ENCODE data around the gene MPIG6B.

MPIG6B gene

GRCh38 chr6:31740397-31741223 is 17.4 kb downstream of the MPIG6B start:
- H3K27ac ChIP-seq, result peak overlapping the region; percentile 99
- TF ChIP-seq CTCF (IDR thresholded peaks at IDR 0.05) (no peak), ZFX (IDR thresholded peaks at IDR 0.05; ENCODE audit: borderline replicate concordance) (no peak)

GRCh38 chr6:31741815-31742214 is 18.6 kb downstream of the MPIG6B start:
- H3K27ac ChIP-seq, result peak overlapping the region; percentile 99
- no peak for TF ChIP-seq CTCF (IDR thresholded peaks at IDR 0.05)
- no peak for TF ChIP-seq ZFX (IDR thresholded peaks at IDR 0.05; ENCODE audit: borderline replicate concordance)

- TF ChIP-seq CTCF (IDR thresholded peaks at IDR 0.05) (no peak), ZFX (IDR thresholded peaks at IDR 0.05; ENCODE audit: borderline replicate concordance) (no peak)
- H3K27ac ChIP-seq, result peak overlapping the region; percentile 99
These were observed 19.7 kb downstream of the MPIG6B start for GRCh38 chr6:31742894-31743293.

- 0 out of 2 replicates have a peak overlapping the region, but pooled peaks have one; percentile 0 for H3K27ac ChIP-seq
- TF ChIP-seq CTCF (IDR thresholded peaks at IDR 0.05) (no peak), ZFX (IDR thresholded peaks at IDR 0.05; ENCODE audit: borderline replicate concordance) (no peak)
These were observed 21.2 kb downstream of the MPIG6B start for GRCh38 chr6:31744422-31744821.

GRCh38 chr6:31749301-31750036 is 26.3 kb downstream of the MPIG6B start:
- no peak for TF ChIP-seq CTCF (IDR thresholded peaks at IDR 0.05)
- no peak for TF ChIP-seq ZFX (IDR thresholded peaks at IDR 0.05; ENCODE audit: borderline replicate concordance)

GRCh38 chr6:31750411-31751022 is 27.3 kb downstream of the MPIG6B start:
- H3K27ac ChIP-seq, result peak overlapping the region; percentile 13; the same call in 1 of the 2 replicates
- no peak for TF ChIP-seq CTCF (IDR thresholded peaks at IDR 0.05)
- no peak for TF ChIP-seq ZFX (IDR thresholded peaks at IDR 0.05; ENCODE audit: borderline replicate concordance)

More at GRCh38 chr6:31749301-31750036, 26.3 kb downstream of the MPIG6B start:
- H3K27ac ChIP-seq, result peak overlapping the region; percentile 13; the same call in 1 of the 2 replicates

All from 22Rv1 (cell line).